Measurements from ENCODE around the gene GNAQ. TPM values are rescaled to one million over a fixed set of nuclear protein-coding genes. Genes with fewer than 3 reads are reported as not detected.

GNAQ gene
- total and polyA plus RNA-seq, 8 donors, result 55.5 to 95.5 (median 62.8) TPM

GRCh38 chr9:77750981-77751340 lies 280.6 kb downstream of the GNAQ start:
- intact Hi-C loops (cut with DNase I), result loop anchor here in 1 of 2 donors (10.0 kb wide), 1 partner anchor 296 kb away; no protein-coding TSS in a partner anchor
- ATAC-seq, result no peak

GRCh38 chr9:77750284-77750683 lies 281.3 kb downstream of the GNAQ start:
- no peak for DNase-seq
- Histone ChIP-seq H3K27me3 (no peaks in the 10 kb centered on the region), H3K27ac (peak overlapping the region in 1 of 2 donors; percentile 2), H3K4me1 (peaks cover 0 to 23% of the 10 kb centered on the region in 2 donors), H3K4me3 (no peak overlapping the region), H3K9me3 (no peaks in the 10 kb centered on the region), H3K36me3 (no peaks in the 10 kb centered on the region)
- intact Hi-C loops (cut with DNase I), result loop anchor here in 1 of 2 donors (10.0 kb wide), 1 partner anchor 295 kb away; no protein-coding TSS in a partner anchor
- ATAC-seq, result no peak
- no peak for TF ChIP-seq CTCF (IDR thresholded peaks at IDR 0.05)

More at GRCh38 chr9:77750981-77751340, 280.6 kb downstream of the GNAQ start:
- DNase-seq, result no peak
- Histone ChIP-seq H3K4me1 (peaks cover 0 to 23% of the 10 kb centered on the region in 2 donors), H3K27ac (peak overlapping the region in 1 of 2 donors; percentile 2), H3K4me3 (no peak overlapping the region), H3K9me3 (no peaks in the 10 kb centered on the region), H3K27me3 (no peaks in the 10 kb centered on the region), H3K36me3 (peaks cover 0 to 1% of the 10 kb centered on the region in 2 donors)
- TF ChIP-seq CTCF (IDR thresholded peaks at IDR 0.05), result no peak

- H3K27me3 ChIP-seq, result no peaks in the 10 kb centered on the region
- no peaks in the 10 kb centered on the region for H3K36me3 ChIP-seq
- ATAC-seq (no peak), DNase-seq (no peak)
- no peak overlapping the region for H3K4me3 ChIP-seq
- no peak overlapping the region for H3K27ac ChIP-seq
- H3K9me3 ChIP-seq, result no peaks in the 10 kb centered on the region
- peaks cover 0 to 23% of the 10 kb centered on the region in 2 donors for H3K4me1 ChIP-seq
- intact Hi-C loops (cut with DNase I), result loop anchor here in 1 of 2 donors (5.0 kb wide), 1 partner anchor 316 kb away; no protein-coding TSS in a partner anchor
- TF ChIP-seq CTCF (IDR thresholded peaks at IDR 0.05), result no peak
Measured at GRCh38 chr9:77748214-77748772, 283.3 kb downstream of the GNAQ start.

- Histone ChIP-seq H3K4me3 (no peak overlapping the region), H3K4me1 (peaks cover 0 to 20% of the 10 kb centered on the region in 2 donors), H3K36me3 (no peaks in the 10 kb centered on the region), H3K27me3 (no peaks in the 10 kb centered on the region), H3K27ac (no peak overlapping the region), H3K9me3 (no peaks in the 10 kb centered on the region)
- TF ChIP-seq CTCF (IDR thresholded peaks at IDR 0.05), result no peak
- no peak for ATAC-seq
- intact Hi-C loops (cut with DNase I), result loop anchor here in 1 of 2 donors (5.0 kb wide), 1 partner anchor 315 kb away; no protein-coding TSS in a partner anchor
- no peak for DNase-seq
Measured at GRCh38 chr9:77747163-77747562, 284.4 kb downstream of the GNAQ start.

- intact Hi-C loops (cut with DNase I), result loop anchor here in 1 of 2 donors (5.0 kb wide), 1 partner anchor 313 kb away; no protein-coding TSS in a partner anchor
- DNase-seq (peak in 2 of 4 donors; percentile 29 to 31), ATAC-seq (no peak)
- Histone ChIP-seq H3K27me3 (no peaks in the 10 kb centered on the region), H3K27ac (no peak overlapping the region), H3K36me3 (no peaks in the 10 kb centered on the region), H3K4me3 (no peak overlapping the region), H3K4me1 (no peaks in the 10 kb centered on the region), H3K9me3 (no peaks in the 10 kb centered on the region)
- no peak for TF ChIP-seq CTCF (IDR thresholded peaks at IDR 0.05)
Measured at GRCh38 chr9:77744841-77745430, 286.7 kb downstream of the GNAQ start.
